ENCODE data around the gene GAPDHS. TPM values are rescaled to one million over a fixed set of nuclear protein-coding genes. Genes with fewer than 3 reads are reported as not detected.

The GAPDHS gene
- total and polyA plus RNA-seq, 2 of the 13 experiments (the other 11 are each of a cell fraction or from before 2014, with no cell fraction given), result not detected

- TF ChIP-seq, protein P1, sequence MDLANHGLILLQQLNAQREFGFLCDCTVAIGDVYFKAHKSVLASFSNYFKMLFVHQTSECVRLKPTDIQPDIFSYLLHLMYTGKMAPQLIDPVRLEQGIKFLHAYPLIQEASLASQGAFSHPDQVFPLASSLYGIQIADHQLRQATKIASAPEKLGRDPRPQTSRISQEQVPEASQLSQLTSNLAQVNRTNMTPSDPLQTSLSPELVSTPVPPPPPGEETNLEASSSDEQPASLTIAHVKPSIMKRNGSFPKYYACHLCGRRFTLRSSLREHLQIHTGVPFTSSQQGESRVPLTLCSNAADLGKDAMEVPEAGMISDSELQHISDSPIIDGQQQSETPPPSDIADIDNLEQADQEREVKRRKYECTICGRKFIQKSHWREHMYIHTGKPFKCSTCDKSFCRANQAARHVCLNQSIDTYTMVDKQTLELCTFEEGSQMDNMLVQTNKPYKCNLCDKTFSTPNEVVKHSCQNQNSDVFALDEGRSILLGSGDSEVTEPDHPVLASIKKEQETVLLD (CRISPR knock-in tag; IDR thresholded peaks at IDR 0.05; ENCODE audit: low read depth), result no peak
- TF ChIP-seq MEF2D (CRISPR knock-in tag; IDR thresholded peaks at IDR 0.05), result no peak
These were observed 27.4 kb downstream of the GAPDHS start (continued) for GRCh38 chr19:35560677-35561076.

GRCh38 chr19:35561436-35561835 is 28.2 kb downstream of the GAPDHS start:
- ATAC-seq, result no peak
- Histone ChIP-seq H3K4me2 (ENCODE audit: low read depth, low read length) (no peak overlapping the region), H3K9ac (ENCODE audit: insufficient read depth, low read depth, low read length) (no peak overlapping the region), H3K27ac (ENCODE audit: extremely low read length, insufficient read depth, low read length) (no peak overlapping the region), H3K27me3 (ENCODE audit: control insufficient read depth in 1 of 2, insufficient read depth in 2 of 2, low read length in 2 of 2) (peaks cover 1 to 38% of the 10 kb centered on the region in 2 experiments; a peak in 3 of 5 replicates), H2AFZ (ENCODE audit: low read length) (no peak overlapping the region), H4K20me1 (ENCODE audit: insufficient read depth, low read length) (no peaks in the 10 kb centered on the region), H3K4me3 (replicated peaks in 1 of 3; ENCODE audit: insufficient read depth in 1 of 3, low read depth in 2 of 3, low read length in 3 of 3) (no peak overlapping the region), H3K4me1 (ENCODE audit: insufficient read depth, low read length) (peaks cover 28% of the 10 kb centered on the region), H3K36me3 (replicated peaks in 1 of 2; ENCODE audit: control insufficient read depth in 1 of 2, insufficient read depth in 2 of 2, low read length in 2 of 2) (no peaks in the 10 kb centered on the region), H3K79me2 (ENCODE audit: insufficient read depth, low read length) (no peaks in the 10 kb centered on the region), H3K9me3 (ENCODE audit: low read length) (no peaks in the 10 kb centered on the region)
- POLR2A ChIA-PET, result no interaction called here
- CTCF ChIA-PET (ENCODE audit: low intra/inter-chr PET ratio, low total read pairs), result no interaction called here
- BruUV-seq (replicated peaks), result no TSS peak
- no peak for FAIRE-seq
- no peak for DNase-seq (ENCODE audit: low spot score)
- 10% methylated on average over 6 of the region's 6 CpGs for WGBS (ENCODE audit: low lambda C conversion rate)
- in situ Hi-C loops (cut with HindIII; ENCODE audit: extremely low pct_ligation_motif_present, low pct_unique_long_range_greater_than_20kb) (no loop called here), intact Hi-C loops (cut with micrococcal nuclease; ENCODE audit: unreplicated experiment) (no loop called here)
- TF ChIP-seq ZZZ3 (CRISPR knock-in tag; IDR thresholded peaks at IDR 0.05; ENCODE audit: borderline replicate concordance) (no peak), KLF11 (CRISPR knock-in tag; IDR thresholded peaks at IDR 0.05) (no peak), SRY (CRISPR knock-in tag; IDR thresholded peaks at IDR 0.05) (no peak), NR2F2 (IDR thresholded peaks at IDR 0.05; ENCODE audit: borderline replicate concordance, low read depth) (no peak), AFF4 (CRISPR knock-in tag; IDR thresholded peaks at IDR 0.05) (no peak), ZNF280B (CRISPR knock-in tag; IDR thresholded peaks at IDR 0.05; ENCODE audit: borderline replicate concordance) (no peak), DPF2 (CRISPR knock-in tag; IDR thresholded peaks at IDR 0.05; ENCODE audit: borderline replicate concordance, low read depth) (no peak), NFATC3 (CRISPR knock-in tag; IDR thresholded peaks at IDR 0.05) (no peak), IKZF4 (CRISPR knock-in tag; IDR thresholded peaks at IDR 0.05; ENCODE audit: borderline replicate concordance, low read depth, not compliant biosample characterization) (no peak), MIER3 (CRISPR knock-in tag; IDR thresholded peaks at IDR 0.05; ENCODE audit: borderline replicate concordance) (no peak), ZBTB21 (CRISPR knock-in tag; IDR thresholded peaks at IDR 0.05) (no peak), CCAR2 (optimal IDR thresholded peaks at IDR 0.05; ENCODE audit: low read depth, low read length) (no peak), STAT5B (CRISPR knock-in tag; IDR thresholded peaks at IDR 0.05) (no peak)
- TF ChIP-seq, protein P2, sequence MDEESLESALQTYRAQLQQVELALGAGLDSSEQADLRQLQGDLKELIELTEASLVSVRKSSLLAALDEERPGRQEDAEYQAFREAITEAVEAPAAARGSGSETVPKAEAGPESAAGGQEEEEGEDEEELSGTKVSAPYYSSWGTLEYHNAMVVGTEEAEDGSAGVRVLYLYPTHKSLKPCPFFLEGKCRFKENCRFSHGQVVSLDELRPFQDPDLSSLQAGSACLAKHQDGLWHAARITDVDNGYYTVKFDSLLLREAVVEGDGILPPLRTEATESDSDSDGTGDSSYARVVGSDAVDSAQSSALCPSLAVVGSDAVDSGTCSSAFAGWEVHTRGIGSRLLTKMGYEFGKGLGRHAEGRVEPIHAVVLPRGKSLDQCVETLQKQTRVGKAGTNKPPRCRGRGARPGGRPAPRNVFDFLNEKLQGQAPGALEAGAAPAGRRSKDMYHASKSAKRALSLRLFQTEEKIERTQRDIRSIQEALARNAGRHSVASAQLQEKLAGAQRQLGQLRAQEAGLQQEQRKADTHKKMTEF (CRISPR knock-in tag; IDR thresholded peaks at IDR 0.05), result no peak
